Stimulated activated CD8-positive, alpha-beta memory T cell treated with anti-CD3 and anti-CD28 coated beads, Interleukin-15, amount 100 ng/mL, for 4 hours (primary cell): Measurements from ENCODE around the gene SIGLEC14.
"Not testable (repeated sequence)": the region's sequence is repeated elsewhere in the genome, so short reads cannot be mapped to it uniquely, and the experiment has no call there.

Experiments
- DNase-seq, 2 donors: peaks; one replicate each; pipeline ENCODE4 v3.0.0-alpha.2; 2020; ENCODE audit warnings: low read depth in 2 of 2

The SIGLEC14 gene

GRCh38 chr19:51646730-51647129 is at the start of gene SIGLEC14:
Gene SIGLEC14 (minus strand): TSS chr19:51646825. CDS start chr19:51646759, 66 bp downstream.
- DNase-seq, result not testable (repeated sequence)

GRCh38 chr19:51695702-51696315 is 49.2 kb upstream of the SIGLEC14 start:
- DNase-seq, result no peak

- no peak for DNase-seq
Measured at GRCh38 chr19:51695088-51695487, 48.5 kb upstream of the SIGLEC14 start.

- DNase-seq, result no peak
Measured at GRCh38 chr19:51694318-51695085, 47.9 kb upstream of the SIGLEC14 start.

GRCh38 chr19:51693819-51694218 is 47.2 kb upstream of the SIGLEC14 start:
- no peak for DNase-seq

GRCh38 chr19:51693260-51693659 is 46.6 kb upstream of the SIGLEC14 start, which contains the start of gene SPACA6:
Gene SPACA6 (plus strand): TSS chr19:51693330. CDS start chr19:51693527, 197 bp downstream.
- no peak for DNase-seq

- DNase-seq, result no peak
Measured at GRCh38 chr19:51692468-51692867, 45.8 kb upstream of the SIGLEC14 start.

GRCh38 chr19:51691584-51692428 is 45.2 kb upstream of the SIGLEC14 start:
- DNase-seq, result no peak

- DNase-seq, result no peak
Measured at GRCh38 chr19:51691074-51691583, 44.5 kb upstream of the SIGLEC14 start.

GRCh38 chr19:51690454-51691073 is 43.9 kb upstream of the SIGLEC14 start:
- DNase-seq, result no peak

GRCh38 chr19:51689751-51690453 is 43.3 kb upstream of the SIGLEC14 start:
- no peak for DNase-seq

GRCh38 chr19:51688671-51689571 is 42.3 kb upstream of the SIGLEC14 start:
- DNase-seq, result no peak

- no peak for DNase-seq
Measured at GRCh38 chr19:51687791-51688670, 41.4 kb upstream of the SIGLEC14 start.

- no peak for DNase-seq
Measured at GRCh38 chr19:51686171-51686570, 39.5 kb upstream of the SIGLEC14 start.

- DNase-seq, result no peak
Measured at GRCh38 chr19:51681286-51681941, 34.8 kb upstream of the SIGLEC14 start.

GRCh38 chr19:51680474-51680873 is 33.8 kb upstream of the SIGLEC14 start:
- no peak for DNase-seq

GRCh38 chr19:51676566-51677083 is 30.0 kb upstream of the SIGLEC14 start:
- DNase-seq, result no peak

GRCh38 chr19:51675911-51676565 is 29.4 kb upstream of the SIGLEC14 start:
- not testable (repeated sequence) for DNase-seq
